Heart left ventricle (tissue), 16 donors: Measurements from ENCODE around the gene U2AF1L4. TPM values are rescaled to one million over a fixed set of nuclear protein-coding genes. Genes with fewer than 3 reads are reported as not detected.

Source experiments
- ATAC-seq, 4 donors: fragments of 200-7000 bp; cut with Tn5 transposase; one replicate each; pipeline ENCODE4 v1.9.1; 2020 to 2022; ENCODE audit warnings: moderate library complexity in 4 of 4, mild to moderate bottlenecking in 3 of 4, moderate number of reproducible peaks in 1 of 4
- DNase-seq, 5 donors: peaks; one replicate each; pipeline ENCODE4 v3.0.0-alpha.2; 2020
- H3K27ac ChIP-seq, 12 donors: fragments of 200-600 bp; sonication (generic) in 4 of 12; one replicate each; pipeline versions ENCODE4 v1.5.0 to v1.8.0; 2016 to 2022; ENCODE audit warnings: mild to moderate bottlenecking in 2 of 12
- H3K27me3 ChIP-seq, 9 donors: fragments of 200-600 bp; sonication (generic) in 2 of 9; one replicate each; pipeline versions ENCODE4 v1.5.1 to v1.8.0; 2016 to 2022; ENCODE audit warnings: mild to moderate bottlenecking in 3 of 9
- H3K36me3 ChIP-seq, 9 donors: fragments of 200-600 bp; sonication (generic) in 2 of 9; one replicate each; pipeline versions ENCODE4 v1.5.0 to v1.8.0; 2018 to 2022; ENCODE audit warnings: mild to moderate bottlenecking in 2 of 9
- H3K4me1 ChIP-seq, 12 donors: fragments of 200-600 bp; sonication (generic) in 4 of 12; one replicate each; pipeline versions ENCODE4 v1.5.0 to v1.8.0; 2016 to 2022; ENCODE audit warnings: mild to moderate bottlenecking in 3 of 12
- H3K4me3 ChIP-seq, 12 donors: fragments of 200-600 bp; sonication (generic) in 4 of 12; one replicate each; pipeline versions ENCODE4 v1.5.0 to v1.8.0; 2017 to 2022; ENCODE audit warnings: mild to moderate bottlenecking in 9 of 12, moderate library complexity in 4 of 12
- H3K9me3 ChIP-seq, 12 donors: fragments of 200-600 bp; sonication (generic) in 4 of 12; one replicate each; pipeline versions ENCODE4 v1.5.0 to v1.8.0; 2016 to 2022; ENCODE audit warnings: mild to moderate bottlenecking in 1 of 12
- POLR2A ChIP-seq, 2 donors: fragments of 450-650 bp; IDR thresholded peaks; one replicate each; pipeline ENCODE4 v1.6.1; 2017; ENCODE audit warnings: antibody characterized with exemption in 2 of 2, mild to moderate bottlenecking in 2 of 2, moderate library complexity in 2 of 2
- WGBS, 4 donors: extraction: QIAGEN DNeasy Blood & Tissue Kit in 2 of 4; methylation state at CpG; one replicate each; pipeline versions ENCODE4 v1.1.5 to v1.1.7; 2013 to 2018; 5-methylcytosine and 5-hydroxymethylcytosine counted together
- intact Hi-C, 10 donors: fragments of 100-400 bp; cut with DNase I; formaldehyde crosslinking; loops; one replicate each; pipeline versions ENCODE4 v1.11.1 to v1.14.2; 2022
- polyA plus RNA-seq, 2 donors: library from polyadenylated mRNA; stranded (reverse); fragments of 200-250 nt; gene quantifications; one replicate each; pipeline ENCODE4 v1.2.3, GENCODE V29; 2013
- total RNA-seq, 9 donors: library from RNA; depleted of rRNA in 2 of 9; stranded (reverse); fragments of >200 nt in 2 of 9; fragmentation: NEBNext Ultra II Directional in 3 of 9; extraction: Animal tissue kit (Norgen Biotek cat#: 25700) in 3 of 9; gene quantifications; one replicate each; pipeline versions ENCODE4 v1.1.0 to v1.2.4, GENCODE V29; 2016 to 2023
- TF ChIP-seq, protein P1 (sequence below), 12 donors: fragments of 200-600 bp; sonication (generic) in 4 of 12; IDR thresholded peaks; one replicate each; pipeline versions ENCODE4 v1.5.0 to v1.8.0; 2018 to 2022; ENCODE audit warnings: antibody characterized with exemption in 12 of 12, mild to moderate bottlenecking in 5 of 12
- donor health status: ischemic (EF 13 %, LVEDD 7.1; RV severe dilation, severe dysfunction).
- donor health status: healthy with polysubstance abuse.
- donor health status: DM: no; HTN: yes; CAD: no.
- donor health status: DM: no; HTN: no; CAD: no.
- donor health status: ischemic (EF 25% LVEDD 6.9; RV normal size, moderate dysfunction).
- donor health status: ischemic (EF 25% LVEDD 5.7; RV mildly dilated, moderate dysfunction).
- donor health status: healthy.
- donor health status: DM: yes; HTN: yes; CAD: no.
- donor health status: ischemic (EF 35%, LVEDD 5.7; RV mildly dilated, moderate dysfunction).
- donor health status: nonischemic (EF 11% LVEDD 7.7; RV severe dilation, severe dysfunction).
- donor health status: DM: yes; HTN: yes; CAD: no.
- donor health status: PGD.
- donor health status: ischemic (EF 29% LVEDD 5.4; RV normal size, mild dysfunction).
- donor health status: nonischemic (EF 23%, LVEDD 6.1; RV moderate dilation, normal function).

Gene U2AF1L4
- total and polyA plus RNA-seq, 11 donors, result 7.2 to 32.8 (median 20.9) TPM

DNA sequence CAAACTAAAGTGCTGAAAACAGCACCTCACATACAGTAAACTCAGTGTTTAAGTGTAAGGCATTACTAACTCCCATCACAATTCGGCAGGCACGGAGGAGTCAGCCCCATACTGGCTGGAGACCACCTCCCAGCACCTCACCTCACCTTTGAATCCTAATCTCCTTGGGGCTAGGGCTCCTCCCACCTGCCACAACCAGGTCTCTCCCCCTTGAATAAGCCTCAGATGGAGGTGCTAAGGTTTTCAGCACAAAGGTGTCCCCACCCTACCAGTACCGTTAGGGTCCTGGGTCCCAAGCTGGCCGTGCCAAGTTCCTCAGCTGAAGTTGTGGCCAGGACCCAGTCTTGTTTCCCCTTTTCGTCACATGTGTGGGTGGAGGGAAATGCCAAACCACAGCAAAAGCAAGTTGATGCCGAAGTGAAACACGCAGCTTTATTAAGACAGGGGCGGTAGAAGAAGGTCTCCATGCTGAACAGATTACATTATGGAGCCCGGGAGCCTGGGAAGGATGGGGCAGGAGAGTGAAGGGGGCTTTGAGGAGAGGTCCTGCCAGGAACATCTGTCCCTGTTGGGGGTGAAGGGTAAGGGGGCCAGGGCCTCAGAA, 3.0 kb downstream of the U2AF1L4 start, which contains the start of gene IGFLR1:
IGFLR1 (minus strand) TSS at position 332 of the 604 bp plus-strand sequence. CDS start 1,272 bp downstream, outside the sequence.
- H3K27me3 ChIP-seq, result no peaks in the 10 kb centered on the region
- peak within 1 kb of the TSS in 10 of 12 donors; percentile 42 to 80 (median 67) for H3K4me3 ChIP-seq
- TF ChIP-seq POLR2A (IDR thresholded peaks at IDR 0.05), result no peak
- TF ChIP-seq, protein P1, sequence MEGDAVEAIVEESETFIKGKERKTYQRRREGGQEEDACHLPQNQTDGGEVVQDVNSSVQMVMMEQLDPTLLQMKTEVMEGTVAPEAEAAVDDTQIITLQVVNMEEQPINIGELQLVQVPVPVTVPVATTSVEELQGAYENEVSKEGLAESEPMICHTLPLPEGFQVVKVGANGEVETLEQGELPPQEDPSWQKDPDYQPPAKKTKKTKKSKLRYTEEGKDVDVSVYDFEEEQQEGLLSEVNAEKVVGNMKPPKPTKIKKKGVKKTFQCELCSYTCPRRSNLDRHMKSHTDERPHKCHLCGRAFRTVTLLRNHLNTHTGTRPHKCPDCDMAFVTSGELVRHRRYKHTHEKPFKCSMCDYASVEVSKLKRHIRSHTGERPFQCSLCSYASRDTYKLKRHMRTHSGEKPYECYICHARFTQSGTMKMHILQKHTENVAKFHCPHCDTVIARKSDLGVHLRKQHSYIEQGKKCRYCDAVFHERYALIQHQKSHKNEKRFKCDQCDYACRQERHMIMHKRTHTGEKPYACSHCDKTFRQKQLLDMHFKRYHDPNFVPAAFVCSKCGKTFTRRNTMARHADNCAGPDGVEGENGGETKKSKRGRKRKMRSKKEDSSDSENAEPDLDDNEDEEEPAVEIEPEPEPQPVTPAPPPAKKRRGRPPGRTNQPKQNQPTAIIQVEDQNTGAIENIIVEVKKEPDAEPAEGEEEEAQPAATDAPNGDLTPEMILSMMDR (IDR thresholded peaks at IDR 0.05), result no peak
- intact Hi-C loops, result loop anchor here in 4 of 10 donors (5.0 to 10.0 kb wide), 3 partner anchors 190 to 313 kb away; partner anchors contain the start of genes LRFN3 (in 2 of the 4), THAP8 (in 1 of the 4) and WDR62 (in 1 of the 4)
- peak within 1 kb of the TSS in 10 of 12 donors; percentile 29 to 95 (median 74) for H3K27ac ChIP-seq
- peak in 1 of 5 donors; percentile 56 for DNase-seq
- peaks cover 0 to 33% (median 25%) of the 10 kb centered on the region in 9 donors for H3K36me3 ChIP-seq
- peaks cover 14 to 67% (median 32%) of the 10 kb centered on the region in 12 donors for H3K4me1 ChIP-seq
- H3K9me3 ChIP-seq, result no peaks in the 10 kb centered on the region
- WGBS, 4 donors, result 75 to 88% (median 84%) methylated on average over 9 of the region's 9 CpGs
- ATAC-seq, result no peak

DNA sequence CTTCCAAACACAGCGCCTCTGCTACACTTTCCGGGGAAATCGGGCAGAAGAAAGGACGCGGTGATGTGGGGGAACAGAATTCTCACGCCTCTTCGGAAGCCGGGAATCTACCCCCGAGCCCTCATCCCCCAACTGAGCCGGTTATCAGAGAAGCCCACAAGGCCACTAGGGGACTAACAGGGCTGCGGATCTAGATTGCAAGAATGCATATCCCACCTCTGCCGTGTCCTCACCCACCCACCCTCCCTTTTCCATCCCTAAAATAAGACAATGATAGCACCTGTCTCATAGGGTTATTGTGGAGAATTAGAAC, 4.1 kb downstream of the U2AF1L4 start:
- H3K4me1 ChIP-seq, result peaks cover 10 to 56% (median 26%) of the 10 kb centered on the region in 12 donors
- H3K36me3 ChIP-seq, result peaks cover 0 to 42% (median 36%) of the 10 kb centered on the region in 9 donors
- H3K9me3 ChIP-seq, result no peaks in the 10 kb centered on the region
- intact Hi-C loops, result loop anchor here in 4 of 10 donors (5.0 to 10.0 kb wide), 3 partner anchors 191 to 314 kb away; partner anchors contain the start of genes LRFN3 (in 2 of the 4), THAP8 (in 1 of the 4) and WDR62 (in 1 of the 4)
- peak overlapping the region; percentile 20 to 80 (median 64) for H3K4me3 ChIP-seq
- DNase-seq (no peak), ATAC-seq (no peak)
- 6 to 12% (median 7%) methylated on average over 9 to 12 of the region's 12 CpGs for WGBS, 4 donors
- H3K27me3 ChIP-seq, result no peaks in the 10 kb centered on the region
- TF ChIP-seq, protein P1 (IDR thresholded peaks at IDR 0.05), result no peak
- TF ChIP-seq POLR2A (IDR thresholded peaks at IDR 0.05), result no peak
- peak overlapping the region in 11 of 12 donors; percentile 60 to 95 (median 74) for H3K27ac ChIP-seq

DNA sequence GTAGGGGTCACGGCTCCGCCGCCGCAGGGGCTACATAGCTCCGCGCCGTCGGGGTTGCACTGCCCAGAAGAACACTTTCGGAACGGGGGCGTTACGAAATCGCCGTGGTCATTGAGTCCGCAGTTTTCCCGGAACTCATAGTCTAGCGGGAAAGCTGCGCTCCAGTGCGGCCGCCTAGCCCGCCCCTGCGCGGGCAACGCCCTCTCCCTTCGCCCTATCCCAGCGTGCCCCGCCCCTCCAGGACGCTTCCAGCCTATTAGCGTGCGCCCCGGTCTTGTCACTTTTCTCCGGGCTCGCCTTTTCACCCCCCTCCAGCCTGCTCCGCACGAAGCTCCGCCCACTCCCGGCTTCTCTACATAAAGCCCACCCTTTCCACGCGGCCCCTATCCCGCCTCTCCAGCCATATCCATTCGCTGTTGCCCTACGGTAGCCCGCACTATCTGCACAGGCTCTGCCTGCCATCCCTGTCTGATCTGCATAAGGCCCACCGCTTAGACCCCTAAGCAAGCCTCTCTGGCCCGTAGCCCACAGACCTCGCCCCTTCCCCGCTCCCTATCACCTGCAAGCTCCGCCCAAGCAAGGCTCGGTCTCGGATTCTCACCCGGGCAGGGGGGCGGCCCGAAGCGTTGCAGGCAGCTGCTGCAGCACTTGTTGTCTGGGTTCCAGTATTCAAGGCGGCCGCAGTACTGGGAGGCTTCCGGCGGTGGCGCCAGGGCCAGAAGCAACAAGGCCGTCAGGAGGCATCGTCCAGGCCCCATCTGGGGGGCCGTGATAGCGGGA, 4.6 kb downstream of the U2AF1L4 start:
- Histone ChIP-seq H3K27me3 (no peaks in the 10 kb centered on the region), H3K27ac (peak overlapping the region in 11 of 12 donors; percentile 60 to 95 (median 74)), H3K36me3 (peaks cover 0 to 45% (median 40%) of the 10 kb centered on the region in 9 donors), H3K4me1 (peaks cover 7 to 52% (median 23%) of the 10 kb centered on the region in 12 donors), H3K4me3 (peak overlapping the region; percentile 20 to 80 (median 64)), H3K9me3 (no peaks in the 10 kb centered on the region)
- TF ChIP-seq POLR2A (IDR thresholded peaks at IDR 0.05), result peak in 1 of 2 donors; percentile 33
- TF ChIP-seq, protein P1 (IDR thresholded peaks at IDR 0.05), result peak in 3 of 12 donors; percentile 10 to 31 (median 24)
- peak; percentile 83 to 89 (median 86) for ATAC-seq
- 0 to 1% (median 0%) methylated on average over 51 to 63 of the region's 63 CpGs for WGBS, 4 donors
- peak; percentile 97 to 99 (median 99) for DNase-seq
- intact Hi-C loops, result loop anchor here in 4 of 10 donors (1.0 to 10.0 kb wide), 4 partner anchors 17 to 314 kb away; partner anchors contain the start of genes LRFN3 (in 2 of the 4), HSPB6 (in 1 of the 4), THAP8 (in 1 of the 4) and WDR62 (in 1 of the 4)
